A673 (cell line): ENCODE data around the gene KLHL10.

Experiments used
- EZH2 ChIP-seq: fragments of 200-600 bp; sonication (generic); IDR thresholded peaks from 2 replicates; pipeline ENCODE4 v1.6.1; 2017; ENCODE audit warnings: borderline replicate concordance, low read depth, mild to moderate bottlenecking, mixed read lengths, antibody characterized with exemption, low read length; ENCODE audit not compliant: poor library complexity, severe bottlenecking
- TF ChIP-seq, protein P1 (sequence below): fragments of 300-800, 200-600 bp; sonication (generic); conservative IDR thresholded peaks from 2 replicates; pipeline ENCODE4 v1.5.1; 2017; ENCODE audit warnings: low read depth, mild to moderate bottlenecking, antibody characterized with exemption, low read length, moderate library complexity, mixed read lengths

DNA sequence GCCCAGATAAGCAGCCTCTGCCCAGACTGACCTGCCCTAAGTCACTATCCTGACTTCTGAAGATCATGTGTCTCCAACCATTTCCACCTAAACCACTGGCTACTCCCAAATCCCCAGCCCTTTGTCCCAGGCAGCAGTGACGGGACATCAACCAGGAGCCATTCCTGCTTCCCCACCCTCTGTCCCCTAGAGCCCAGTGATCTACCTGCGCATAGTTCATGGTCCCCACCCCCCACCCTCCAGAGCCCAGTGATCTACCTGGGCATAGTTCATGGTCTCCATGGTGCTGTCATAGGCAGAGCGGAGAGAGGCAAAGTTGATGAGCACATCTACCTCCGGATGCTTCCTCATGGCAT is 54.4 kb downstream of the KLHL10 start:
- TF ChIP-seq, protein P1, sequence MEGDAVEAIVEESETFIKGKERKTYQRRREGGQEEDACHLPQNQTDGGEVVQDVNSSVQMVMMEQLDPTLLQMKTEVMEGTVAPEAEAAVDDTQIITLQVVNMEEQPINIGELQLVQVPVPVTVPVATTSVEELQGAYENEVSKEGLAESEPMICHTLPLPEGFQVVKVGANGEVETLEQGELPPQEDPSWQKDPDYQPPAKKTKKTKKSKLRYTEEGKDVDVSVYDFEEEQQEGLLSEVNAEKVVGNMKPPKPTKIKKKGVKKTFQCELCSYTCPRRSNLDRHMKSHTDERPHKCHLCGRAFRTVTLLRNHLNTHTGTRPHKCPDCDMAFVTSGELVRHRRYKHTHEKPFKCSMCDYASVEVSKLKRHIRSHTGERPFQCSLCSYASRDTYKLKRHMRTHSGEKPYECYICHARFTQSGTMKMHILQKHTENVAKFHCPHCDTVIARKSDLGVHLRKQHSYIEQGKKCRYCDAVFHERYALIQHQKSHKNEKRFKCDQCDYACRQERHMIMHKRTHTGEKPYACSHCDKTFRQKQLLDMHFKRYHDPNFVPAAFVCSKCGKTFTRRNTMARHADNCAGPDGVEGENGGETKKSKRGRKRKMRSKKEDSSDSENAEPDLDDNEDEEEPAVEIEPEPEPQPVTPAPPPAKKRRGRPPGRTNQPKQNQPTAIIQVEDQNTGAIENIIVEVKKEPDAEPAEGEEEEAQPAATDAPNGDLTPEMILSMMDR, result no peak
- no peak for TF ChIP-seq EZH2
